ENCODE data around the gene UBXN2A.

UBXN2A gene

DNA sequence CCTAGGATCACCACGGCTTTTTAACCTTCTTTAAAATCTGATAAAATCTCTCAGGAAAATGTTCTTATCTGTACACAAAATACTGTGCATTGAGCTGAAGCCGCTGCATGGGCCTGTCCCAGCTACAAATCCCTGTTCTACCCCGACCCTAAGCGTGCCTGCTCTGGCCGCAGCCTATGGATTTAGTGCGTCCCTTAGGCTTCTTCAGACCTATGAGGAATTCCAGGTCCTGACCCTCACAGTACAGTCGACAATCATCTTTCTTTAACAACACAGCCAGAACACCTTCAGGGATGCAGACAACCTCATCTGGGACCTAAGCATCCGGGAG is 107.4 kb downstream of the UBXN2A start:
- no peak for DNase-seq

DNA sequence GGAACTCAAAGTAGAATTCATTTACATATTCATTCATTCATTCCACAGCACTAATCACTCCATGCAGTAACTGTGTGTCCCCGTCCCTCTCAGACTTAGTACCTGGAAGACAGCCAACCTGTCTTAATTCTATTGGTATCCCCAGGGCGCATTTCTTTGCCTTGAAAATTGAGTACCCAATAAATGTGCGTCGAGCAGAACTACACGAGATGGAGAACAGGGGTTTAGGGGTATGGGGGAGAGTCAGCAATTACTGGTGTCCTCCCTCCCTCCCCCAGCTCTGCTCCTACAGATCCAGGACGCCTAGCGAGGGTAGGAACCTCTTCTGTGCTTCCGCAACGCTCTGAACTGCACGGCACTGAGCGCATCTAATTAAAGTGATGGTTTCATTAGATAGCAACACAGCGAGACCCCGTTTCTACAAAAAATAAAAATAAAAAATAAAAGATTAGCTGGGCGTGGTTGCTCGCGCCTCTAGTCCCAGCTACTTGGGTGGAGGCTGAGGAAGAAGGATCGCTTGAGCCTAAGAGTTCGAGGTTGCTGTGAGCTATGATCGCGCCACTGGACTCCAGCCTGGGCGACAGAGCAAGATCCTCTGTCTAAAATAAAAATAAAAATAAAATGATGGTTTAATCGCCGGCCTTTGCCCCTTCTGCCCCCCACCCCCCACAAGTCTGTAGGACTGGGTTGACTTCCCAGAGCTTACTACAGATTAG is 108.7 kb downstream of the UBXN2A start:
- no peak for DNase-seq

DNA sequence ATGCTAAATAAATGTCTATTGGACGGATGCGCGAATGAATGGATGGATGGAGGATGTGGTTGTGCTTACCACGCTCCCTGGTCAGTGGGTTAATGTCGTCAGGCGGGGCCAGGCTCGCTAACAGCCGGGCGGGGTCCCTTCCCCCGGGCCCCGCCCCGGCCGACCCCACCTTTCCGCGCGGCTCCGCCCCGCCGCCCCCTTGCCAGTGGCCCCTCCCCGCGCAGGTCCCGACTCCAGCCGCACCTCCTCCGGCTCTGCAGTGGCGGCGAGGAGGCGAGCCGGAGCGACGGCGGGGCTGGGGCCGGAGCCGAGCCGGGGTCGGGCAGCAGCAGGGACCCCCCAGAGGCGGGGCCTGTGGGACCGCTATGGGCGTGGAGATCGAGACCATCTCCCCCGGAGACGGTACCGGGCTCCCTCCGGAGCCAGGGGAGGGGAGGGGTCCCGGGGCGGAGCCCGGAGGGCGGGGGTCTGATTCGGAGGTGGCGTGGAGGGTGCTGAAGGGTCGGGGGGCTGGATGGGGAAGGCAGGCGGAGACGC is 109.3 kb downstream of the UBXN2A start, which contains the start of gene FKBP1B:
FKBP1B (plus strand) TSS at position 257 of the 537 bp plus-strand sequence; CDS start at position 366, 109 bp downstream.
- DNase-seq = no peak

DNA sequence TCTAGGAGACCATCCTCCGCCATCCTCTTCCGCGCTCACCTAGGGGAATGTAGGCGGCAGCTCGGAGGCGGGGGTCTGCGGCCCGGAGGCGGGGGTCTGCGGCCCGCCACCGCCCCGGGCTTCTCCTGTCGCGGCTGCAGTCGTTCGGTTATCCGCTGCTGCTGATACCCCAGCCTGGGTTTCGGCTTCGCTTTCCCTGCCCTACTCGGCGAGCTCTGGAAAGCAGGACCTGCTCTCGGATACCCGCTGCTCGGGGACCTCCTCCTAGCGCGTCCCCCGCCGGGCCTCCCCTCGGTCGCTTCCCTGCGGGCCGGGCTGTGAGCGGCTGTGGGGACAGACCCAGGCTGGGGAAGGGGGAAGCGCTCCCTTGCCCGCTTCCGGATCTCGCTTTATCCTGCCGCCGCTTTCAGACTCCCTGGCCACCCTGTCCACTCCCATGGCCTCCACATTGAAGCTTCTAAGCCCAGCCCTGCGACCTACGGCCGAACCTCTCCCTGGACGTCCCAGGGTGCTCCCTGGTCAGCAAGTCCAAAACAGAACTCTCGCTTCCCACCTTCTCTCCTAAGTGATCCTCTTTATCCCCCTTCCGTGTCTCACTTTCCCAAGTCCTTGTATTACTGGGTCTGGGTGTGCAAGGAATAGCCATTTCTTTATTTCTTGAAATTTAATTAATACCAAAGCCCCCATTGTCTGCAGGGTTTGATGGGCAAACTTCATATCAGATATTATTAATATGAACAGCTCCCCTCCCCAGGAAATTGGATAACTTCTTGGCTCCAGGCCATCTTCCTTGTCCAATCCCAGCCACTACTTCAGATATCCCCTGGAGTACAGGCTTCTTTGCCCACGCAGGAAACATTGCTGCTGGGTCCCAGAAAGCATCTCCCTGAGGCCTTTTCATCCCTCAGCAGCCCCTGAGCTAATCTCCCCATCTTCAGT is 110.0 kb downstream of the UBXN2A start:
- DNase-seq = no peak

DNA sequence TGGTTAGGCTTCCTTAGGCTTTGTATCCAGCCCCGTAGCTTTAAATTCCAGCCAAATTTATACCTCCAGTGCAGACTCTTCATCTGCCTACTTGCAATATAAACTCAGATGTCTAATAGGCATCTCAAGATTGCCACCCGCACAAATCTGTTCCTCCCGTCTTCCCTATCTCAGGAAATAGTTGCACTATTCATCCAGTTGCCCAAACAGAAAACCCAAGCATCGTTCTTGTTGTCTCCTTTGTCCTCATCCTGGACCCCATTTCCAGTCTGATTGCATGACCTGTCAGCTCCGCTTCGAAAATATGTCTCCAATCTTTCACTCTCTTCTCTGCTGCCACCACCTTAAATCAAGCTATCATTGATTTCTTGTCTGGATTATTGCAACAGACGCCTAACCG is 111.6 kb downstream of the UBXN2A start:
- no peak for DNase-seq

DNA sequence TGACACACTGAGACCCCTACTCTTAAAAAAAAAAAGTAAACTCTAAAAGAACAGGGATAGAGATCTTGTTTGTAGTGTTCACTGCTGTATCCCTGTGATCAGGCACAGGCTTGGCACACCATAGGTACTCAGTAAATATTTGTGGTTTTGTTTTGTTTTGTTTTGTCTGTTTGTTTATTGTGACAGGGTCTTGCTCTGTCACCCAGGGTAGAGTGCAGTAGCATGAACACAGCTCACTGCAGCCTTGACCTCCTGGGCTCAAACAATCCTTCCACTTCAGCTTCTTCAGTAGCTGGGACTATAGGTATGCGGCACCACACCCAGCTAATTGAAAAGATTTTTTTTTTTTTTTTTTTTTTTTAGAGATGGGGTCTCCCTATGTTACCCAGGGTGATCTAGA is 112.7 kb downstream of the UBXN2A start:
- DNase-seq = no peak

Measured in RPMI8226 (cell line).